CD4-positive, alpha-beta T cell (primary cell): ENCODE results near the gene RUNX2. TPM values are rescaled to one million over a fixed set of nuclear protein-coding genes. Genes with fewer than 3 reads are reported as not detected.

Experiments used
- ATAC-seq: fragments of 200-7000 bp; cut with Tn5 transposase; one replicate; pipeline ENCODE4 v1.10.0; 2022; ENCODE audit warnings: mild to moderate bottlenecking; ENCODE audit not compliant: poor library complexity
- CTCF ChIA-PET: fragments of 350-600 bp; sonication (Branson Sonifier 250); formaldehyde crosslinking; loops from one replicate; lab custom pipeline; 2021; ENCODE audit warnings: antibody characterized with exemption, inconsistent platforms; lab: Charles Lee
- POLR2A ChIA-PET: fragments of 350-600 bp; sonication (Branson Sonifier 250); formaldehyde crosslinking; loops from one replicate; lab custom pipeline; 2021; ENCODE audit warnings: antibody characterized with exemption, inconsistent platforms; lab: Charles Lee
- DNase-seq, 14 experiments: peaks; one replicate each; pipeline ENCODE4 v3.0.0-alpha.2; 2013 to 2020; ENCODE audit warnings: mixed read lengths in 2 of 14
- H3K27ac ChIP-seq, 2 donors: one replicate each; pipeline versions ENCODE4 v1.5.1 to v1.7.0; 2013; ENCODE audit warnings: low read length in 2 of 2, low read depth in 1 of 2, mild to moderate bottlenecking in 1 of 2
- H3K27me3 ChIP-seq, 2 experiments: 1 replicate in 1 of 2; 2 replicates in 1 of 2; pipeline versions ENCODE4 v1.6.1 to v1.7.0; 2013; ENCODE audit warnings: low read length in 2 of 2, control low read depth in 1 of 2, mild to moderate bottlenecking in 1 of 2, moderate library complexity in 1 of 2; ENCODE audit not compliant: insufficient read depth in 2 of 2, control insufficient read depth in 1 of 2
- H3K36me3 ChIP-seq: one replicate; pipeline ENCODE4 v1.6.1; 2013; ENCODE audit warnings: low read length, control low read depth; ENCODE audit not compliant: insufficient read depth
- H3K4me1 ChIP-seq: one replicate; pipeline ENCODE4 v1.6.1; 2013; ENCODE audit warnings: low read length, control low read depth; ENCODE audit not compliant: insufficient read depth
- H3K4me3 ChIP-seq: one replicate; pipeline ENCODE4 v1.5.1; 2013; ENCODE audit warnings: mild to moderate bottlenecking, low read length, moderate library complexity
- H3K9me3 ChIP-seq, 2 experiments: 1 replicate in 1 of 2; 2 replicates in 1 of 2; pipeline versions ENCODE4 v1.6.1 to v1.7.0; 2013; ENCODE audit warnings: low read length in 2 of 2, mild to moderate bottlenecking in 2 of 2, control low read depth in 1 of 2, moderate library complexity in 1 of 2; ENCODE audit not compliant: control insufficient read depth in 1 of 2, insufficient read depth in 1 of 2
- H3K27ac Mint-ChIP-seq: one replicate; pipeline ENCODE4 v1.8.0; 2020; ENCODE audit warnings: mixed read lengths
- H3K27me3 Mint-ChIP-seq: one replicate; pipeline ENCODE4 v1.8.0; 2021; ENCODE audit warnings: mixed read lengths
- H3K36me3 Mint-ChIP-seq: one replicate; pipeline ENCODE4 v1.8.0; 2021; ENCODE audit warnings: low read depth, mixed read lengths
- H3K4me1 Mint-ChIP-seq: one replicate; pipeline ENCODE4 v1.8.0; 2021; ENCODE audit warnings: low read depth, mixed read lengths
- H3K4me3 Mint-ChIP-seq: one replicate; pipeline ENCODE4 v1.8.0; 2020; ENCODE audit warnings: mild to moderate bottlenecking, mixed read lengths
- H3K9me3 Mint-ChIP-seq: one replicate; pipeline ENCODE4 v1.8.0; 2020; ENCODE audit warnings: mixed read lengths
- intact Hi-C, 2 experiments: fragments of 100-400 bp; cut with DNase I in 1 of 2; cut with micrococcal nuclease in 1 of 2; formaldehyde crosslinking; loops; one replicate each; pipeline versions ENCODE4 v1.15.1 to v1.9.0; 2023 to 2025; cut with DNase I, micrococcal nuclease
- total RNA-seq, 174 experiments: library from RNA in 2 of 174; stranded (reverse) in 2 of 174; gene quantifications; one replicate each; pipeline ENCODE4 v1.2.3 and lab custom pipeline; 2021 to 2026
- TF ChIP-seq, protein P1 (sequence below): fragments of 200-600 bp; IDR thresholded peaks from one replicate; pipeline ENCODE4 v1.8.0; 2022; ENCODE audit warnings: antibody characterized with exemption, mild to moderate bottlenecking

RUNX2 gene
- total RNA-seq, 2 experiments from 2014 or later, result 17.5 to 18.0 TPM

DNA sequence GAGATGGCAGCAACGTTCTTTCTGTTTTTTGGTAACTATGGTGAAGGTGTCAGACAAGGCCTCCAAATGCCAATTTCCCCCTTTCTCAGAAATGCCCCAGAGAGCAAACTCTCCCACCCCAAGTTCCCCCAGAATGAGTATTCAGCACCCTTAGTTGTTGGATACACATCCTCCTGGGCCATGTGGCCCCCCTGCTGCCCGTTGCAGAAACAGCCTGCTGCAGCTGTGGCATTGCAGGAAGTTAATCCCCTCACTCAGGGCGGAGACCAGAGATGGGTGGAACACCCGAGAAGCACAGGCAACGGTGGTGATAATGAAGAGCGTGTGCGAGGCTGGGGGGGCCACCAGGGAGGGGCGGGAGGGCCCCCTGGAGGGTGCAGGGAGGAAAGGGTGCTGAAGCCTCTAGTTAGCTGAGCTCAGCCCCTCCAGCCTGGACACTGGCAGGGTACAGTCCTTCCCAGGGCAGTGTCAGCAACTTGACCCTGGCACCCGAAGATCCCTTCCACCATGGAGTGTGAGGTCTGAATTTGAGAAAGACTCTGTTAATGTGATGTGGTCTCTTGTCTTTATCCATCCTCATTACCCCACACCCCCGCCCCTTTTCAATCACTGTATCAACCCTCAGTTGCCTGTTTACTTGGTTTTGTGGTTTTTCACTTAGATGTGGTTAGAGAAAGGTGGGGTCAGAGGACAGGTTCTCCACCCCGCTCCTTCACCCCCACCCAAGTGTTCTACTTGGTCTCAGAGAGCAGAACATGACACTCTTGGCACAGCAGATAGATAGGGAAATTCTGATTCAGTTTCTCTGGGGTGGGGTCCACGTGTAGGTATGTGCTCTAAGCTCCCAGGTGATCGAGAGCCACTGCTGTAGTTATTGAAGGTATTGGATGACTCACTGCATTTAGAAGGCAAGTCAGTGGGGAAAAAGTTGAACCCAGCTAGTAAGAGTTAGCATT lies 258.4 kb downstream of the RUNX2 start:
- intact Hi-C loops, result loop anchor here (5.0 kb wide), 2 partner anchors 164 to 929 kb away; no protein-coding TSS in a partner anchor
- DNase-seq (peak; percentile 31 to 96 (median 54)), ATAC-seq (peak; percentile 81)
- Mint-ChIP-seq H3K9me3 (peaks cover 3% of the 10 kb centered on the region), H3K4me3 (peak overlapping the region; percentile 84), H3K27me3 (no peaks in the 10 kb centered on the region), H3K27ac (peak overlapping the region; percentile 79), H3K36me3 (no peaks in the 10 kb centered on the region), H3K4me1 (peaks cover 70% of the 10 kb centered on the region)
- CTCF ChIA-PET, result interaction anchor here (1.0 to 1.1 kb wide), 2 partner anchors 9 to 166 kb away, joined by 3 to 6 read pairs; no protein-coding TSS in a partner anchor
- Histone ChIP-seq H3K9me3 (no peaks in the 10 kb centered on the region), H3K4me3 (peak overlapping the region; percentile 24), H3K4me1 (peaks cover 59% of the 10 kb centered on the region), H3K36me3 (no peaks in the 10 kb centered on the region), H3K27me3 (no peaks in the 10 kb centered on the region), H3K27ac (peak overlapping the region in 1 of 2 donors; percentile 16)
- TF ChIP-seq, protein P1, sequence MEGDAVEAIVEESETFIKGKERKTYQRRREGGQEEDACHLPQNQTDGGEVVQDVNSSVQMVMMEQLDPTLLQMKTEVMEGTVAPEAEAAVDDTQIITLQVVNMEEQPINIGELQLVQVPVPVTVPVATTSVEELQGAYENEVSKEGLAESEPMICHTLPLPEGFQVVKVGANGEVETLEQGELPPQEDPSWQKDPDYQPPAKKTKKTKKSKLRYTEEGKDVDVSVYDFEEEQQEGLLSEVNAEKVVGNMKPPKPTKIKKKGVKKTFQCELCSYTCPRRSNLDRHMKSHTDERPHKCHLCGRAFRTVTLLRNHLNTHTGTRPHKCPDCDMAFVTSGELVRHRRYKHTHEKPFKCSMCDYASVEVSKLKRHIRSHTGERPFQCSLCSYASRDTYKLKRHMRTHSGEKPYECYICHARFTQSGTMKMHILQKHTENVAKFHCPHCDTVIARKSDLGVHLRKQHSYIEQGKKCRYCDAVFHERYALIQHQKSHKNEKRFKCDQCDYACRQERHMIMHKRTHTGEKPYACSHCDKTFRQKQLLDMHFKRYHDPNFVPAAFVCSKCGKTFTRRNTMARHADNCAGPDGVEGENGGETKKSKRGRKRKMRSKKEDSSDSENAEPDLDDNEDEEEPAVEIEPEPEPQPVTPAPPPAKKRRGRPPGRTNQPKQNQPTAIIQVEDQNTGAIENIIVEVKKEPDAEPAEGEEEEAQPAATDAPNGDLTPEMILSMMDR, result peak; percentile 25
- POLR2A ChIA-PET, result interaction anchor here (0.6 to 2.8 kb wide), 17 partner anchors 8 to 653 kb away, joined by 3 to 13 read pairs (median 3); partner anchors contain the start of gene SUPT3H

GRCh38 chr6:45587229-45588060 lies 259.3 kb downstream of the RUNX2 start:
- peaks cover 70% of the 10 kb centered on the region for H3K4me1 Mint-ChIP-seq

More at GRCh38 chr6:45587229-45588060, 259.3 kb downstream of the RUNX2 start:
- TF ChIP-seq, protein P1, result no peak
- POLR2A ChIA-PET, result interaction anchor here (0.6 to 2.8 kb wide), 13 partner anchors 8 to 1161 kb away, joined by 3 to 13 read pairs (median 4); partner anchors contain the start of gene SUPT3H
- Histone ChIP-seq H3K4me3 (no peak overlapping the region), H3K36me3 (no peaks in the 10 kb centered on the region), H3K27ac (no peak overlapping the region), H3K27me3 (no peaks in the 10 kb centered on the region), H3K4me1 (peaks cover 63% of the 10 kb centered on the region), H3K9me3 (no peaks in the 10 kb centered on the region)
- Mint-ChIP-seq H3K9me3 (no peaks in the 10 kb centered on the region), H3K27me3 (no peaks in the 10 kb centered on the region), H3K27ac (peak overlapping the region; percentile 79), H3K4me3 (peak overlapping the region; percentile 82), H3K36me3 (no peaks in the 10 kb centered on the region)
- intact Hi-C loops, result loop anchor here (5.0 kb wide), 2 partner anchors 165 to 930 kb away; no protein-coding TSS in a partner anchor
- no peak for ATAC-seq
- DNase-seq, result no peak
- CTCF ChIA-PET, result interaction anchor here (1.1 kb wide), 1 partner anchor 8 kb away, joined by 6 read pairs; no protein-coding TSS in a partner anchor
